Middle frontal gyrus (tissue), 1 donor: ENCODE measurements around the gene CD9.

Source experiments
- DNase-seq: peaks from one replicate; pipeline ENCODE4 v3.0.0-alpha.2; 2015; ENCODE audit warnings: low spot score; ENCODE audit errors: extremely low spot score

CD9 gene

GRCh38 chr12:6236641-6236940 lies 36.4 kb downstream of the CD9 start:
- no peak for DNase-seq

GRCh38 chr12:6237830-6238229 lies 37.6 kb downstream of the CD9 start:
- DNase-seq, result no peak

- no peak for DNase-seq
Observed at GRCh38 chr12:6238875-6239274, 38.7 kb downstream of the CD9 start.

- no peak for DNase-seq
Observed at GRCh38 chr12:6241495-6241894, 41.3 kb downstream of the CD9 start.

- DNase-seq, result no peak
Observed at GRCh38 chr12:6249580-6249979, 49.4 kb downstream of the CD9 start.

GRCh38 chr12:6250343-6250742 lies 50.1 kb downstream of the CD9 start:
- DNase-seq, result no peak

GRCh38 chr12:6253278-6253677 lies 53.1 kb downstream of the CD9 start:
- DNase-seq, result no peak

- DNase-seq, result no peak
Observed at GRCh38 chr12:6254491-6254890, 54.3 kb downstream of the CD9 start.

- DNase-seq, result no peak
Observed at GRCh38 chr12:6257007-6257406, 56.8 kb downstream of the CD9 start.

- DNase-seq, result no peak
Observed at GRCh38 chr12:6262211-6262610, 62.0 kb downstream of the CD9 start.

GRCh38 chr12:6262623-6263022 lies 62.4 kb downstream of the CD9 start:
- no peak for DNase-seq

GRCh38 chr12:6263931-6264330 lies 63.7 kb downstream of the CD9 start:
- DNase-seq, result no peak

GRCh38 chr12:6264402-6265037 lies 64.3 kb downstream of the CD9 start:
- DNase-seq, result no peak

GRCh38 chr12:6265038-6265405 lies 64.8 kb downstream of the CD9 start:
- DNase-seq, result no peak

GRCh38 chr12:6266541-6266966 lies 66.4 kb downstream of the CD9 start:
- DNase-seq, result no peak

GRCh38 chr12:6266971-6267721 lies 66.9 kb downstream of the CD9 start:
- no peak for DNase-seq

- DNase-seq, result no peak
Observed at GRCh38 chr12:6268484-6269157, 68.4 kb downstream of the CD9 start.

GRCh38 chr12:6269986-6270385 lies 69.8 kb downstream of the CD9 start:
- DNase-seq, result no peak

GRCh38 chr12:6271281-6271680 lies 71.1 kb downstream of the CD9 start:
- no peak for DNase-seq

GRCh38 chr12:6272300-6273204 lies 72.4 kb downstream of the CD9 start:
- no peak for DNase-seq

- DNase-seq, result no peak
Observed at GRCh38 chr12:6273205-6273540, 73.0 kb downstream of the CD9 start.
